NB4 (cell line): ENCODE measurements around the gene NR3C2.

ENCODE experiments used
- DNase-seq: peaks from one replicate; pipeline ENCODE4 v3.0.0; 2010; ENCODE audit warnings: low read depth
- H3K4me3 ChIP-seq: one replicate; pipeline ENCODE4 v1.5.1; 2011; ENCODE audit warnings: mild to moderate bottlenecking, low read depth, low read length, moderate library complexity
- CTCF ChIP-seq: IDR thresholded peaks from one replicate; pipeline ENCODE4 v1.5.1; 2012; ENCODE audit warnings: low read depth, low read length
- MAX ChIP-seq: IDR thresholded peaks from 2 replicates; pipeline ENCODE4 v1.6.1; 2011; ENCODE audit warnings: low read depth, low read length
- MYC ChIP-seq: IDR thresholded peaks from 2 replicates; pipeline ENCODE4 v1.6.1; 2011; ENCODE audit warnings: low read depth, low read length
- POLR2A ChIP-seq: IDR thresholded peaks from 2 replicates; pipeline ENCODE4 v1.6.1; 2011; ENCODE audit warnings: mild to moderate bottlenecking; ENCODE audit not compliant: insufficient read length; ENCODE audit errors: extremely low read depth

NR3C2 gene

DNA sequence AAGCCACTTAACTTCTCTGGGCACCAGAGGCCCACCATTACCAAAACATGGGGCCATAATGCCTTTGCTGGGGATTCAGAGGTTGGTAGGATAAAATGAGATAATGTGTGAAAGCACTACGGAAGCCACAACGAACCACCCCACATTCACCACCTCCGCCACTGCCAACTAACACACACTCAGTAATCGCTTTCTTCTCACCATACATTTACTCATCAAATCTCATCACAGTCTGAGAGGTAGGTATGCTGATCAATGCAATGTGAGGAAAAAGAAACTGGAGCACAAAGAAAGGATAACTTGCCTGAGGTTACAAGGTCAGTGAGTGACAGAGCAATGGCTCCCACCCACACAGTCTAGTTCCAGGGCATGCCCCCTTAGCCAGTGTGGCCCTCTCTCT lies 257.3 kb downstream of the NR3C2 start:
- no peak for TF ChIP-seq MAX
- TF ChIP-seq CTCF: no peak
- no peak for TF ChIP-seq MYC
- no peak for TF ChIP-seq POLR2A
- H3K4me3 ChIP-seq: no peak overlapping the region
- no peak for DNase-seq

- no peak for DNase-seq
- TF ChIP-seq MYC: no peak
- no peak for TF ChIP-seq CTCF
- H3K4me3 ChIP-seq: no peak overlapping the region
These were observed 259.8 kb downstream of the NR3C2 start for GRCh38 chr4:148182230-148182911.

DNA sequence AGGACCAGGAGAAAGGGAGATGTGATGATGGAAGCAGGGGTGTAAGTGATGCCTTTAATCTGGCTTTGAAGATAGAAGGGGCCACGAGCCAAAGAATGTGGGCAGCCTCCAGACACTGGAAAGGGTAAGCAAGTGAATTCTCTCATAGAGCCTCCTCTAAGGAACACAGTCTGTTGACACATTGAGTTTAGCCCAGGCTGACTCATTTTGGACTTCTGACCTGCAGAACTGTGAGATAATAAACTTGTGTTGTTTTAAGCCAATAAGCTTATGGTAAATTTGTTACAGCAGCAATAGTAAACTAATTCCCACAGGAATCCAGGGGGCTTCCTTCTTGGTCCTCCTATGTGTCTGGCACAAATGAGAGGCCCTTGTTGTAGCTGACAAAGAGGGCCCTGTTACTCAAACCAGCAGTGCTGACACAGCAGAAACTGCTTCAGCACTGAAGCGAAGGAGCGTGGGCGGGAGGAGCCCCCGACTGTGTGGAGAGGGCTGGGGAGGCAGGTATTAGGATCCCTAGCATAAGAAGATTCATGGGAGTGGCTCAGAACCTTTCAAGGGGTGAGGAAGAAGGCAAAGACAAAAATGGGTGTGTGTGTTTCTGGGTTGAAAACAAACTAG lies 268.7 kb downstream of the NR3C2 start:
- no peak for TF ChIP-seq POLR2A
- DNase-seq: no peak
- no peak overlapping the region for H3K4me3 ChIP-seq

GRCh38 chr4:148171596-148171995 lies 270.6 kb downstream of the NR3C2 start:
- no peak for TF ChIP-seq MYC
- TF ChIP-seq POLR2A: no peak
- no peak for TF ChIP-seq MAX
- TF ChIP-seq CTCF: no peak
- no peak overlapping the region for H3K4me3 ChIP-seq
- DNase-seq: no peak

DNA sequence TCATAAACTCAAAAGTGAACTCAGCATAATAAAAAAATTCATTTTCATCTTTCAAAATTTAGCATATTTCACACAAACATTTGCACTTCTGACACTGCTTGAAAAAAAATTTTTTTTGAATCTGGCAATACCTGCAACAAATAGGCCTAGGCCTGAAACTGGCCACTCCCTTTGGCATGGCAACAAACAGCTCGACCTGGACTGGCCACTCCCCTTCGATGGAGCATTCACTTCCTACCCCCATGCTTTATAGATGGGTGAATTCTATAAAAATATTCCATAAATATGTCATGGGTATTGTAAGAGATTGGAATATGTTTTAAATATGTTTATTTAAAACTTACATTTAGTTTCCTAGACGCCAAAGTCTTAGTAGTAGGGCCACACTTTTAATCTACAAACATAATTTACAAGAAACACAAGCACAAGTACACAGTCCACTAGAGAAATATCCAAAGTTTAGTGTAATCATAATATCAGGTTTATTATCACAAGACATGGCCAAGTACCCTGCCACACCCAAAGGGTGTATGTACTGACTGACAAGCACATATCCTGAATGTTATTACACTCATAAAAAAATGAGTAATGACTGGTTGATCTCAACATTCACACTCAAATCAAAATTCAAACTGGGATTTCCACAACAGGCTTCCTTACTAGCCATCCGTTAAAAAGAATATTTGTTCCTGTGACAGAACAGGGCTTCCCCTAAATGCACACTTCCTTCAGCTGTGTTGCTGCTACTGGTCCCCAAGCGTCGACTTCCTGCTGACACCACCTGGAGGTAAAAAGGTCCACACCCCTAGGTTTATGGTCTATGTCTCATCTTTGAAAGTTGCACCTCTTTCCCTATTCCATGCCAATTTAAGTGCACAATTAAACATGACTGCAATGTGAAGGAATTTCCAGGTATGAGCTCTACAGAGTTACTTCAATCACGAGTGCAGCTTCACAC lies 271.5 kb downstream of the NR3C2 start:
- no peak for TF ChIP-seq MAX
- TF ChIP-seq CTCF: no peak
- TF ChIP-seq POLR2A: no peak
- no peak for TF ChIP-seq MYC
- no peak for DNase-seq
- H3K4me3 ChIP-seq: no peak overlapping the region

DNA sequence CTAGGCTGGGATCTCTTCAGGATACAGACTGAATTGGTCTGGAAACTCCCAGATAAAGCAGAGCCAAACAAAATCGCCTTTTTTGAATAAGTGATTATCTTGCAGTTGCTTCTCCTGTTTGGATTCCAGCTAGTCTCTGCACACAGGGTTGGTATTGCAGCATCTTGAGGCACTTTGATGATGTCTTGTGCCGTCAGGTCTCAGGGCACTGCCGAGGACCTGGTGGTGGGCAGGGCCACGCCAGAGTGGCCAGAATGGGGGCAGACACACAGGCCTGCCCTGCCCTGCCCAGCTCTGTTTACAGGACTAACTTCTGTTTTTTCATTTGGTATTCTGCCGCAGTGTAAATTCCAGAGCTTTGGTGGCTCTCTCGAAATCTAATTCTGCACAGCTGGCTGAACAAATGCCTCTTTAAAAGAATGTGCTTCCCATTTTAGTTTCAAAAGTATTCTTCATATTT lies 276.1 kb downstream of the NR3C2 start:
- no peak for DNase-seq
- no peak for TF ChIP-seq MAX
- no peak for TF ChIP-seq MYC
- TF ChIP-seq CTCF: no peak
- TF ChIP-seq POLR2A: no peak
- H3K4me3 ChIP-seq: no peak overlapping the region
